ENCODE data around the gene CFAP47. TPM values are rescaled to one million over a fixed set of nuclear protein-coding genes. Genes with fewer than 3 reads are reported as not detected.

Gene CFAP47
- total RNA-seq (2022; extraction: Qiagen RNA extraction; ENCODE audit: low read depth) = 0.02 TPM in 1 of 5 replicates, not detected in the others

GRCh38 chrX:35919536-35920309 is at the start of gene CFAP47:
CFAP47 (plus strand) TSS chrX:35919734; CDS start chrX:35919800, 66 bp downstream.

Other genes with a start within 250 kb of the CFAP47 start
- not detected in 5 replicates for gene MAGEB16, start 121.4 kb upstream of the CFAP47 start, total RNA-seq (2022; extraction: Qiagen RNA extraction; ENCODE audit: low read depth)